ENCODE data around the gene LUZP2.

LUZP2 gene

GRCh38 chr11:24515632-24516031, 18.8 kb downstream of the LUZP2 start:
- TF ChIP-seq SUZ12 (IDR thresholded peaks at IDR 0.05; ENCODE audit: extremely low read depth, insufficient read depth, insufficient read length) = no peak
- no peak for TF ChIP-seq YY1 (IDR thresholded peaks at IDR 0.05; ENCODE audit: insufficient read depth, insufficient read length)
- TF ChIP-seq ZNF274 (IDR thresholded peaks at IDR 0.05; ENCODE audit: low read depth, low read length) = no peak
- H3K36me3 ChIP-seq (ENCODE audit: insufficient read depth, insufficient read length, low read length) = no peaks in the 10 kb centered on the region
- H3K27me3 ChIP-seq (ENCODE audit: insufficient read depth, insufficient read length) = no peaks in the 10 kb centered on the region
- H3K9me3 ChIP-seq (ENCODE audit: insufficient read depth, low read length) = no peaks in the 10 kb centered on the region
- no peaks in the 10 kb centered on the region for H3K4me1 ChIP-seq (ENCODE audit: insufficient read depth, insufficient read length)
- H3K4me3 ChIP-seq (ENCODE audit: insufficient read length, low read depth) = no peak overlapping the region
- no peak for DNase-seq (ENCODE audit: low read depth, low spot score)
- no peak overlapping the region for H3K9ac ChIP-seq (ENCODE audit: insufficient read length, low read depth)

DNA sequence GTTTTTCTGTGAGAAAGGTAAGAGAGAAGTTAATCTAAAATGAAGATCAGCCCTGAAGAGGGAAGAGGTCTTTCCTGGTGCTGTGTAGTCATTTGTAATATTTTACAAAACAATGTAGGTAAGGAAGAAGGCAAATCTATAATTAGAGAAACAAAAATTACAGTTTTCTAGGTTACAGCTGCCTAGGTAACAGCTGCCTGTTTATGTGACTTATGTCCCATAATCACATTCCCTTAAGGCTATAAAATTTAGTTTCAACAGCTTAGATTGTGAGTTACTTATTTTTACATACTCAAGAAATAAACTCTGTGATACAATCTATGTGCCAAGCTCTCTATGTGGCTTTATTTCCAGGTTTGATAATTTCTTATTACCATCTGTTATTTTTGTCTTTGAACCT, 19.8 kb downstream of the LUZP2 start:
- no peak for DNase-seq (ENCODE audit: low read depth, low spot score)
- no peak overlapping the region for H3K9ac ChIP-seq (ENCODE audit: insufficient read length, low read depth)
- H3K4me3 ChIP-seq (ENCODE audit: insufficient read length, low read depth) = no peak overlapping the region
- no peaks in the 10 kb centered on the region for H3K9me3 ChIP-seq (ENCODE audit: insufficient read depth, low read length)
- TF ChIP-seq YY1 (IDR thresholded peaks at IDR 0.05; ENCODE audit: insufficient read depth, insufficient read length) = no peak
- TF ChIP-seq ZNF274 (IDR thresholded peaks at IDR 0.05; ENCODE audit: low read depth, low read length) = no peak
- TF ChIP-seq SUZ12 (IDR thresholded peaks at IDR 0.05; ENCODE audit: extremely low read depth, insufficient read depth, insufficient read length) = no peak
- H3K27me3 ChIP-seq (ENCODE audit: insufficient read depth, insufficient read length) = no peaks in the 10 kb centered on the region
- no peaks in the 10 kb centered on the region for H3K4me1 ChIP-seq (ENCODE audit: insufficient read depth, insufficient read length)
- H3K36me3 ChIP-seq (ENCODE audit: insufficient read depth, insufficient read length, low read length) = no peaks in the 10 kb centered on the region

DNA sequence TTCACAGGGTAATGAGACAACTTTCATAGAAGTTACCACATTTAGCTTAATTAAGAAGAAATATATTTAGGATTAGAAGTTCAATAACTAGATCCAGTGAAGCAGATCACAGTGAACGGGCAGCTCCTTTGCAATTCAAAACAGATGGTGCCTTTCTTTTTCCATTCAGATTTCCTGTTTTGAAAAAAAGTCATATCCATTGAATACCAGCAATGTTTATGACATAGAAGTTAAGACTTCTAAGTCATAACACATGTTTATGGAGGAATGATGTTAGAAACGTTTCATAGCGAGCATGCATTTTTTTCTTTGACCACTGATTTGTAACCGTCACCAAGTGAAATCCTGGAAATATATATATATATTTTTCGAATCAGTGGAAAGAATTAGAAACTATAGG, 24.7 kb downstream of the LUZP2 start:
- no peak for TF ChIP-seq YY1 (IDR thresholded peaks at IDR 0.05; ENCODE audit: insufficient read depth, insufficient read length)
- TF ChIP-seq SUZ12 (IDR thresholded peaks at IDR 0.05; ENCODE audit: extremely low read depth, insufficient read depth, insufficient read length) = no peak
- no peak for TF ChIP-seq ZNF274 (IDR thresholded peaks at IDR 0.05; ENCODE audit: low read depth, low read length)
- H3K27me3 ChIP-seq (ENCODE audit: insufficient read depth, insufficient read length) = no peaks in the 10 kb centered on the region
- no peak overlapping the region for H3K4me3 ChIP-seq (ENCODE audit: insufficient read length, low read depth)
- no peaks in the 10 kb centered on the region for H3K4me1 ChIP-seq (ENCODE audit: insufficient read depth, insufficient read length)
- H3K9ac ChIP-seq (ENCODE audit: insufficient read length, low read depth) = no peak overlapping the region
- DNase-seq (ENCODE audit: low read depth, low spot score) = no peak
- no peaks in the 10 kb centered on the region for H3K9me3 ChIP-seq (ENCODE audit: insufficient read depth, low read length)
- H3K36me3 ChIP-seq (ENCODE audit: insufficient read depth, insufficient read length, low read length) = no peaks in the 10 kb centered on the region

DNA sequence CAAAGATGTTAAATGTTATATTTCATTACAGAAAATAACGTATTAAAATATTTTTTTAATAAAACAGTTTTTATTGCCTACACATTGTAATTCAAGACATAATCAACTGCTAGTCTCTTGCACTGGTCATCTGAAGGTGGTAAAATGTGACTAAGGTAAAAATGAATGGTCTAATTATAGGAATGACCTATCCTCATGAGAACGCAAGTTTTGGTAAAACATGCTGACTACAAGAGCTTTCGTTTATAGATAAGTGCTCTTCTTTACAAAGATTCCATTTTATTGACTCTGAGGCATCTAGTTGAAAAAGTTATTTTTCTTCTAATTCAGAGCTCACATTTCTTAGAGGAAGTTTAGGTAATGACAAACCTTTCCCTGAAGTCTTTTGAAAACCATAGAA, 27.3 kb downstream of the LUZP2 start:
- no peak for DNase-seq (ENCODE audit: low read depth, low spot score)
- Histone ChIP-seq H3K9ac (ENCODE audit: insufficient read length, low read depth) (no peak overlapping the region), H3K9me3 (ENCODE audit: insufficient read depth, low read length) (no peaks in the 10 kb centered on the region), H3K27me3 (ENCODE audit: insufficient read depth, insufficient read length) (no peaks in the 10 kb centered on the region), H3K36me3 (ENCODE audit: insufficient read depth, insufficient read length, low read length) (no peaks in the 10 kb centered on the region), H3K4me1 (ENCODE audit: insufficient read depth, insufficient read length) (no peaks in the 10 kb centered on the region), H3K4me3 (ENCODE audit: insufficient read length, low read depth) (no peak overlapping the region)
- TF ChIP-seq ZNF274 (IDR thresholded peaks at IDR 0.05; ENCODE audit: low read depth, low read length) (no peak), YY1 (IDR thresholded peaks at IDR 0.05; ENCODE audit: insufficient read depth, insufficient read length) (no peak), SUZ12 (IDR thresholded peaks at IDR 0.05; ENCODE audit: extremely low read depth, insufficient read depth, insufficient read length) (no peak)

GRCh38 chr11:24531528-24531927, 34.7 kb downstream of the LUZP2 start:
- Histone ChIP-seq H3K36me3 (ENCODE audit: insufficient read depth, insufficient read length, low read length) (no peaks in the 10 kb centered on the region), H3K4me1 (ENCODE audit: insufficient read depth, insufficient read length) (no peaks in the 10 kb centered on the region), H3K9ac (ENCODE audit: insufficient read length, low read depth) (no peak overlapping the region), H3K27me3 (ENCODE audit: insufficient read depth, insufficient read length) (no peaks in the 10 kb centered on the region), H3K9me3 (ENCODE audit: insufficient read depth, low read length) (no peaks in the 10 kb centered on the region), H3K4me3 (ENCODE audit: insufficient read length, low read depth) (no peak overlapping the region)
- TF ChIP-seq YY1 (IDR thresholded peaks at IDR 0.05; ENCODE audit: insufficient read depth, insufficient read length) (no peak), ZNF274 (IDR thresholded peaks at IDR 0.05; ENCODE audit: low read depth, low read length) (no peak), SUZ12 (IDR thresholded peaks at IDR 0.05; ENCODE audit: extremely low read depth, insufficient read depth, insufficient read length) (no peak)
- no peak for DNase-seq (ENCODE audit: low read depth, low spot score)

DNA sequence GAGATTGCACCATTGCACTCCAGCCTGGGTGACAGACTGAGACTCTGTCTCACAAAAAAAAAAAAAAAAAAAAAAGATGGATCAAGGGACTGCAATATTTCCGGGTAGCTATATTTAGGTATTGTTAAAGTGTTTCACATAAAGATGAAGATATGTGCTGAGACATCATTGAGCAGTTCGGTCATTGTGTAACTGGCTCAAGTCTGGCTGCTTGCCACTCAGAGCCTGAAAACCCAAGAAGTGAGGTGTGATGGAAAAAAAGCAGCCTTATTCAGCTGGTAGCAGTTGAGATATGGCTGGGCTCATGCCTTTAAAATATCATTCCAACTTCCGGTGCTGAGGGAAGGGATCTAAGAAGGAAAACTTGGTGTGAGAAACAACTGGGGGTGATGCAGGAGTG, 46.9 kb downstream of the LUZP2 start:
- Histone ChIP-seq H3K27me3 (ENCODE audit: insufficient read depth, insufficient read length) (no peaks in the 10 kb centered on the region), H3K9me3 (ENCODE audit: insufficient read depth, low read length) (no peaks in the 10 kb centered on the region), H3K36me3 (ENCODE audit: insufficient read depth, insufficient read length, low read length) (no peaks in the 10 kb centered on the region), H3K4me1 (ENCODE audit: insufficient read depth, insufficient read length) (no peaks in the 10 kb centered on the region), H3K9ac (ENCODE audit: insufficient read length, low read depth) (no peak overlapping the region), H3K4me3 (ENCODE audit: insufficient read length, low read depth) (no peak overlapping the region)
- TF ChIP-seq ZNF274 (IDR thresholded peaks at IDR 0.05; ENCODE audit: low read depth, low read length) (no peak), YY1 (IDR thresholded peaks at IDR 0.05; ENCODE audit: insufficient read depth, insufficient read length) (no peak), SUZ12 (IDR thresholded peaks at IDR 0.05; ENCODE audit: extremely low read depth, insufficient read depth, insufficient read length) (no peak)
- DNase-seq (ENCODE audit: low read depth, low spot score) = no peak

- no peak overlapping the region for H3K9ac ChIP-seq (ENCODE audit: insufficient read length, low read depth)
- H3K4me3 ChIP-seq (ENCODE audit: insufficient read length, low read depth) = no peak overlapping the region
- H3K36me3 ChIP-seq (ENCODE audit: insufficient read depth, insufficient read length, low read length) = no peaks in the 10 kb centered on the region
- TF ChIP-seq YY1 (IDR thresholded peaks at IDR 0.05; ENCODE audit: insufficient read depth, insufficient read length) (no peak), ZNF274 (IDR thresholded peaks at IDR 0.05; ENCODE audit: low read depth, low read length) (no peak), SUZ12 (IDR thresholded peaks at IDR 0.05; ENCODE audit: extremely low read depth, insufficient read depth, insufficient read length) (no peak)
- H3K9me3 ChIP-seq (ENCODE audit: insufficient read depth, low read length) = no peaks in the 10 kb centered on the region
- no peak for DNase-seq (ENCODE audit: low read depth, low spot score)
- no peaks in the 10 kb centered on the region for H3K4me1 ChIP-seq (ENCODE audit: insufficient read depth, insufficient read length)
- no peaks in the 10 kb centered on the region for H3K27me3 ChIP-seq (ENCODE audit: insufficient read depth, insufficient read length)
Measured at GRCh38 chr11:24556693-24557092, 59.8 kb downstream of the LUZP2 start.

GRCh38 chr11:24559315-24559714, 62.5 kb downstream of the LUZP2 start:
- H3K4me3 ChIP-seq (ENCODE audit: insufficient read length, low read depth) = no peak overlapping the region
- no peak for DNase-seq (ENCODE audit: low read depth, low spot score)
- H3K36me3 ChIP-seq (ENCODE audit: insufficient read depth, insufficient read length, low read length) = no peaks in the 10 kb centered on the region
- no peaks in the 10 kb centered on the region for H3K27me3 ChIP-seq (ENCODE audit: insufficient read depth, insufficient read length)
- no peak overlapping the region for H3K9ac ChIP-seq (ENCODE audit: insufficient read length, low read depth)
- TF ChIP-seq ZNF274 (IDR thresholded peaks at IDR 0.05; ENCODE audit: low read depth, low read length) (no peak), YY1 (IDR thresholded peaks at IDR 0.05; ENCODE audit: insufficient read depth, insufficient read length) (no peak), SUZ12 (IDR thresholded peaks at IDR 0.05; ENCODE audit: extremely low read depth, insufficient read depth, insufficient read length) (no peak)
- no peaks in the 10 kb centered on the region for H3K9me3 ChIP-seq (ENCODE audit: insufficient read depth, low read length)
- H3K4me1 ChIP-seq (ENCODE audit: insufficient read depth, insufficient read length) = no peaks in the 10 kb centered on the region
